HG03342 (cell line): ENCODE data around the gene SH3PXD2B.

Experiments used
- ATAC-seq: cut with Tn5 transposase; IDR thresholded peaks from one replicate; pipeline ENCODE4 v1.9.1; 2021; ENCODE audit warnings: mild to moderate bottlenecking, moderate library complexity; ENCODE audit not compliant: unreplicated experiment

SH3PXD2B gene

GRCh38 chr5:172280929-172281328, 173.4 kb downstream of the SH3PXD2B start:
- no peak for ATAC-seq

- ATAC-seq: no peak
Observed at GRCh38 chr5:172280317-172280716, 174.0 kb downstream of the SH3PXD2B start.

- ATAC-seq: no peak
Observed at GRCh38 chr5:172278356-172278755, 176.0 kb downstream of the SH3PXD2B start.

- ATAC-seq: no peak
Observed at GRCh38 chr5:172276214-172276613, 178.1 kb downstream of the SH3PXD2B start.
